ENCODE measurements around the gene SH3PXD2B.
A peak's percentile ranks its signal among the peaks of the same experiment; 100 is the strongest.

Gene SH3PXD2B

GRCh38 chr5:172334641-172335040 is 119.7 kb downstream of the SH3PXD2B start:
- TF ChIP-seq CTCF (IDR thresholded peaks at IDR 0.05) = no peak

- peak; percentile 12; the same call in 1 of the 2 replicates for TF ChIP-seq CTCF (IDR thresholded peaks at IDR 0.05)
These were observed 120.1 kb downstream of the SH3PXD2B start for GRCh38 chr5:172334196-172334595.

- TF ChIP-seq CTCF (IDR thresholded peaks at IDR 0.05) = no peak
These were observed 128.9 kb downstream of the SH3PXD2B start for GRCh38 chr5:172325452-172325851.

- TF ChIP-seq CTCF (IDR thresholded peaks at IDR 0.05) = no peak
These were observed 132.0 kb downstream of the SH3PXD2B start for GRCh38 chr5:172322028-172322965.

GRCh38 chr5:172321593-172321992 is 132.7 kb downstream of the SH3PXD2B start:
- no peak for TF ChIP-seq CTCF (IDR thresholded peaks at IDR 0.05)

- TF ChIP-seq CTCF (IDR thresholded peaks at IDR 0.05) = no peak
These were observed 134.4 kb downstream of the SH3PXD2B start for GRCh38 chr5:172319708-172320441.

GRCh38 chr5:172315587-172316493 is 138.5 kb downstream of the SH3PXD2B start:
- TF ChIP-seq CTCF (IDR thresholded peaks at IDR 0.05) = no peak
